ENCODE measurements around the gene STON2. TPM values are rescaled to one million over a fixed set of nuclear protein-coding genes. Genes with fewer than 3 reads are reported as not detected.

The STON2 gene
- total and polyA plus RNA-seq, 2 of the 8 experiments (the other 6 are each of a cell fraction or from before 2014, with no cell fraction given), result 8.9 to 50.0 TPM

GRCh38 chr14:81367563-81367962 lies 32.6 kb downstream of the STON2 start:
- no peaks in the 10 kb centered on the region for H4K20me1 ChIP-seq (replicated peaks in 1 of 2; ENCODE audit: control insufficient read depth in 1 of 2, insufficient read depth in 2 of 2, low read length in 2 of 2)
- H3K4ac ChIP-seq (replicated peaks; ENCODE audit: insufficient read length, low read depth, low read length), result no peak overlapping the region
- H2BK15ac ChIP-seq (ENCODE audit: low read length), result no peak overlapping the region
- no peak overlapping the region for H2BK5ac ChIP-seq (ENCODE audit: low read depth, low read length)
- no peak overlapping the region for H3K23ac ChIP-seq (ENCODE audit: insufficient read length)
- FAIRE-seq (no peak), DNase-seq (ENCODE audit: low read depth in 1 of 2, low spot score in 2 of 2) (no peak)
- no peak overlapping the region for H2BK120ac ChIP-seq (replicated peaks; ENCODE audit: low read depth, low read length)
- no peak overlapping the region for H3K56ac ChIP-seq (replicated peaks; ENCODE audit: insufficient read length, low read depth, low read length)
- H3K79me2 ChIP-seq (ENCODE audit: control insufficient read depth in 1 of 2, insufficient read depth in 2 of 2, low read length in 2 of 2), result 0 out of 4 replicates have a peak, but pooled peaks cover 0 to 2% of the 10 kb centered on the region in 2 experiments
- no peak overlapping the region for H3K4me2 ChIP-seq (ENCODE audit: insufficient read depth in 1 of 2, low read depth in 2 of 2, low read length in 2 of 2)
- ChIA-PET POLR2A (ENCODE audit: partially characterized antibody) (interaction anchor here (0.6 kb wide), 1 partner anchor 129 kb away, joined by 3 read pairs; no protein-coding TSS in a partner anchor), CTCF (ENCODE audit: partially characterized antibody) (interaction anchor here (0.7 to 0.8 kb wide), 2 partner anchors 36 to 86 kb away, joined by 3 to 4 read pairs; no protein-coding TSS in a partner anchor)
- H4K5ac ChIP-seq (ENCODE audit: insufficient read length, low read depth, low read length), result no peak overlapping the region
- 89% methylated on average over 4 of the region's 4 CpGs; no CpG with 5 or more reads in 1 of the 2 experiments for WGBS, 2 experiments (ENCODE audit: extremely low coverage in 1 of 2, insufficient coverage in 1 of 2, insufficient read length in 1 of 2, insufficient replicate concordance in 2 of 2, low coverage in 1 of 2, low lambda C conversion rate in 2 of 2, missing lambda C conversion rate in 1 of 2)
- H2BK12ac ChIP-seq (ENCODE audit: low read depth, low read length), result no peak overlapping the region
- H3K4me1 ChIP-seq (replicated peaks in 1 of 4; ENCODE audit: control insufficient read depth in 3 of 4, insufficient read depth in 4 of 4, low read length in 3 of 4), result peaks cover 7 to 14% (median 10%) of the 10 kb centered on the region in 4 experiments; a peak in 6 of 7 replicates
- H3K27ac ChIP-seq (ENCODE audit: low read depth, low read length), result no peak overlapping the region
- no peak overlapping the region for H4K91ac ChIP-seq (replicated peaks; ENCODE audit: insufficient read length, low read length)
- H3K79me1 ChIP-seq (ENCODE audit: low read depth, low read length), result peaks cover 5% of the 10 kb centered on the region; the same call in 1 of the 2 replicates
- H2AK5ac ChIP-seq (ENCODE audit: low read depth, low read length), result no peak overlapping the region
- no peaks in the 10 kb centered on the region for H3K23me2 ChIP-seq (ENCODE audit: low read depth, low read length)
- no peak overlapping the region for H2BK20ac ChIP-seq (ENCODE audit: low read length)
- TF ChIP-seq CTCF (IDR thresholded peaks at IDR 0.05; ENCODE audit: control extremely low read depth in 1 of 3, insufficient read depth in 1 of 3, low read depth in 1 of 3, low read length in 3 of 3) (no peak), CHD1 (IDR thresholded peaks at IDR 0.05; ENCODE audit: low read depth, low read length) (no peak), HDAC2 (IDR thresholded peaks at IDR 0.05; ENCODE audit: borderline replicate concordance in 1 of 2, low read depth in 2 of 2, low read length in 2 of 2) (no peak), SUZ12 (IDR thresholded peaks at IDR 0.05; ENCODE audit: low read length) (no peak), EGR1 (IDR thresholded peaks at IDR 0.05; ENCODE audit: borderline replicate concordance, low read depth, low read length) (no peak), SAP30 (IDR thresholded peaks at IDR 0.05; ENCODE audit: insufficient read depth, insufficient replicate concordance, low read length) (no peak), POLR2AphosphoS5 (IDR thresholded peaks at IDR 0.05; ENCODE audit: low read depth, low read length) (no peak), JUN (IDR thresholded peaks at IDR 0.05; ENCODE audit: low read depth, low read length) (no peak)
- no peak overlapping the region for H3K4me3 ChIP-seq (ENCODE audit: extremely low read depth in 1 of 4, insufficient read depth in 2 of 4, low read depth in 3 of 4, low read length in 4 of 4)
- no peak overlapping the region for H3K18ac ChIP-seq (ENCODE audit: extremely low read depth, low read length)
- H3K36me3 ChIP-seq (ENCODE audit: control insufficient read depth in 2 of 4, insufficient read depth in 4 of 4, low read length in 3 of 4), result peaks cover 0 to 2% (median 0%) of the 10 kb centered on the region in 4 experiments; a peak in 2 of 8 replicates
- H2AFZ ChIP-seq (ENCODE audit: low read length), result no peak overlapping the region
- H4K8ac ChIP-seq (ENCODE audit: extremely low read depth, insufficient read depth, low read length), result no peak overlapping the region
- H3K9ac ChIP-seq (replicated peaks in 1 of 4; ENCODE audit: extremely low read depth in 1 of 4, low read depth in 3 of 4, low read length in 3 of 4), result no peak overlapping the region
- no peaks in the 10 kb centered on the region for H3K9me3 ChIP-seq (ENCODE audit: insufficient read depth in 2 of 2, low read depth in 1 of 2, low read length in 1 of 2)
- no peak overlapping the region for H3K14ac ChIP-seq (ENCODE audit: insufficient read length)
- H3K27me3 ChIP-seq (replicated peaks in 1 of 4; ENCODE audit: control insufficient read depth in 3 of 4, extremely low read depth in 1 of 4, insufficient read depth in 3 of 4, low read length in 3 of 4), result no peaks in the 10 kb centered on the region

All from H1 (cell line).